Astrocyte (in vitro differentiated cells and primary cell): ENCODE results near the gene TP53AIP1.

Source experiments
- EZH2 ChIP-seq: IDR thresholded peaks from 2 replicates; pipeline ENCODE4 v1.6.1; 2012; ENCODE audit warnings: mild to moderate bottlenecking, low read length, inconsistent platforms; ENCODE audit not compliant: insufficient read depth
- TF ChIP-seq, protein P1 (sequence below): IDR thresholded peaks from 2 replicates; pipeline ENCODE4 v1.5.1; 2011; ENCODE audit warnings: low read depth, mild to moderate bottlenecking, inconsistent platforms, low read length, moderate library complexity; ENCODE audit not compliant: insufficient read depth

DNA sequence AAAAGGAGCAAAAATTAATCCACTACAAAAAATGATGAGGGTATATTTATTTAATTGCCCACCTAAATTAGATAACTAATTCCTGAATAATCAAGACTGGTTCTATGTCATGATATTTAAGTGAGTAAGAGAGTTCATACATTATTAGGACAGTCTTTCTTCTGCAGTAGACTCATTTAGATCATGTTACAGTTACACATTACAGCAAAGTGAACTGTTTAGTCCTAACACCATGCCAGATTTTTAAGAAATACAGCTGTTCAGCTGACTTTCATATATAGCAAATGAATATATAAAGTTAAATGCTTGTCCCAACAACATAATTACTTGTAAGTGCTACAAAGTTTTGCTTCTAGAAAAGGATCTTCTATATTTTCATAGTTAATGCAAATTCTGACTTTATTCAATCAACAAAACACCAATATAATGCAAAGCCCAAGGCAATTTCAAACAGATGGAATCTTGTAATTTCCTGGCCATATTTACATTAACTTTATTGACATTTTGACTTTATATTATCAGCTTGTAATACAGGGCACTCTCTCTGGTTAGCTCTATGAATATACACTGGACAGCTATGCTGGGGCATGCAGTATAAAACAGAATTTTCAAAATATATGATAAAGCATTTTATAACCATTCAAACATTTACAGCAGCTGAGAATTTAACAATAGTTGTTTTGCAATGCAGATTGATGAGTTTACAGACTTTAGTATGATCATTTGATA, 45.7 kb upstream of the TP53AIP1 start:
- TF ChIP-seq, protein P1, sequence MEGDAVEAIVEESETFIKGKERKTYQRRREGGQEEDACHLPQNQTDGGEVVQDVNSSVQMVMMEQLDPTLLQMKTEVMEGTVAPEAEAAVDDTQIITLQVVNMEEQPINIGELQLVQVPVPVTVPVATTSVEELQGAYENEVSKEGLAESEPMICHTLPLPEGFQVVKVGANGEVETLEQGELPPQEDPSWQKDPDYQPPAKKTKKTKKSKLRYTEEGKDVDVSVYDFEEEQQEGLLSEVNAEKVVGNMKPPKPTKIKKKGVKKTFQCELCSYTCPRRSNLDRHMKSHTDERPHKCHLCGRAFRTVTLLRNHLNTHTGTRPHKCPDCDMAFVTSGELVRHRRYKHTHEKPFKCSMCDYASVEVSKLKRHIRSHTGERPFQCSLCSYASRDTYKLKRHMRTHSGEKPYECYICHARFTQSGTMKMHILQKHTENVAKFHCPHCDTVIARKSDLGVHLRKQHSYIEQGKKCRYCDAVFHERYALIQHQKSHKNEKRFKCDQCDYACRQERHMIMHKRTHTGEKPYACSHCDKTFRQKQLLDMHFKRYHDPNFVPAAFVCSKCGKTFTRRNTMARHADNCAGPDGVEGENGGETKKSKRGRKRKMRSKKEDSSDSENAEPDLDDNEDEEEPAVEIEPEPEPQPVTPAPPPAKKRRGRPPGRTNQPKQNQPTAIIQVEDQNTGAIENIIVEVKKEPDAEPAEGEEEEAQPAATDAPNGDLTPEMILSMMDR: no peak
- TF ChIP-seq EZH2: no peak
